AG09319 (cell line): Measurements from ENCODE around the gene SLFN11.

Source experiments
- DNase-seq: peaks from one replicate; pipeline ENCODE4 v3.0.0-alpha.2; 2010; ENCODE audit warnings: low read depth; ENCODE audit errors: extremely low read depth
- CTCF ChIP-seq: IDR thresholded peaks from 2 replicates; pipeline ENCODE4 v1.5.1; 2011; ENCODE audit warnings: low read depth, mild to moderate bottlenecking, inconsistent platforms, low read length, moderate library complexity

Gene SLFN11

GRCh38 chr17:35350493-35350892 is 22.9 kb downstream of the SLFN11 start:
- no peak for DNase-seq
- no peak for TF ChIP-seq CTCF

- no peak for TF ChIP-seq CTCF
- DNase-seq, result peak; percentile 12
Observed at GRCh38 chr17:35345926-35346771, 27.3 kb downstream of the SLFN11 start.

- TF ChIP-seq CTCF, result no peak
- no peak for DNase-seq
Observed at GRCh38 chr17:35345445-35345925, 27.9 kb downstream of the SLFN11 start.

- no peak for DNase-seq
- TF ChIP-seq CTCF, result no peak
Observed at GRCh38 chr17:35344262-35344661, 29.2 kb downstream of the SLFN11 start.

- no peak for TF ChIP-seq CTCF
- no peak for DNase-seq
Observed at GRCh38 chr17:35342276-35342675, 31.1 kb downstream of the SLFN11 start.

- DNase-seq, result no peak
- no peak for TF ChIP-seq CTCF
Observed at GRCh38 chr17:35341411-35341992, 31.9 kb downstream of the SLFN11 start.

- TF ChIP-seq CTCF, result no peak
- no peak for DNase-seq
Observed at GRCh38 chr17:35338230-35338629, 35.2 kb downstream of the SLFN11 start.
